Stimulated activated CD4-positive, alpha-beta T cell treated with anti-CD3 and anti-CD28 coated beads, Interleukin-1b, Interleukin-23, amount 100 ng/mL, for 1 hour (primary cell): ENCODE measurements around the gene SCAPER.

Source experiments
- DNase-seq, 2 donors: peaks; one replicate each; pipeline ENCODE4 v3.0.0-alpha.2; 2020; ENCODE audit warnings: low read depth in 2 of 2

Gene SCAPER

GRCh38 chr15:76678766-76679165 lies 226.4 kb downstream of the SCAPER start:
- DNase-seq: no peak

DNA sequence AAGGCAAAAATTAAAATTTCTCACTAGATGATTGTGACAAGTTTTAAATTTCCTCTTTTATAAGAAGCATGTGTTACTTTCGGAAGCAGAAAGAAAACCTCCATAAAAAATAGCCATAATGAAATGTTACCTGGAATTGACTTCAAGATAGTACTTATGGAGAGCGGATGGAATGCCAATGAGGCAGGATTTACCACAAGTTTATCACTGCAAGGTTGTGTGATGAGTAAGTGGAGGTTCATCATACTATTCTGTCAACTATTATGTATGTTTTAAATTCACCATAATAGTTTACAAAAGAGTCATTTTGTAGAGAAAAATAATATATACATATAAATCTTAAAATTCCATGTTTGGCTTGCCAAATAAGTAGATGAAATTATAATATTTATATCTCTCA lies 230.3 kb downstream of the SCAPER start:
- no peak for DNase-seq

DNA sequence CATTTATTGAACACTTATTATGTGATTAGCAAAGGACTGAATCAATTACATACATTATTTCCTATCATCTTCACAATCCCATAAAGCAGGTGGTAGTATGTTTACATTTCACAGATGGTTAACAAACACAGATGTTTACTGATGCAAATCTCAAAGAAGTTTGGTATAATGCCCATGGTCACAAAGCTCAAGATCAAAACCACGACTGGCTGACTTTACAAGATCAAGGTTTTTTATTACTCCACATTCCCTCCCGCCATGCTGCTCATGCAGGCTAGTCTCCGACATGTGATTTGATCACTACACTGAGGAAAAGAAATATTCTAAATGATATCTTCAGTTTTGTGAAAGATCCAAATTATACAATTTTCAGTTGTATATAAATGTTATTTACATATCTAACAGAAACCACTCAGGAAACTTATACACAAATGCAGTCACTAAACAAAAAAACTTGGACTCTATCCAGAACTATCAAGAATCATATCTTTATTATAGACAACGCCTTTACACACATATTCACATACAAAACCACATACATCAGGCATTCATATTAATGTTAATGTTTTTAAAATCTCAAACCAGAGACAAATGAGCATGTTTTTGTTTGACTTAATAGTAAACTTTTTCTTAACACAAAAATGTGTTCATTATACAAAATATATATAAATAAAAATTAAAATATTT lies 235.5 kb downstream of the SCAPER start:
- no peak for DNase-seq

DNA sequence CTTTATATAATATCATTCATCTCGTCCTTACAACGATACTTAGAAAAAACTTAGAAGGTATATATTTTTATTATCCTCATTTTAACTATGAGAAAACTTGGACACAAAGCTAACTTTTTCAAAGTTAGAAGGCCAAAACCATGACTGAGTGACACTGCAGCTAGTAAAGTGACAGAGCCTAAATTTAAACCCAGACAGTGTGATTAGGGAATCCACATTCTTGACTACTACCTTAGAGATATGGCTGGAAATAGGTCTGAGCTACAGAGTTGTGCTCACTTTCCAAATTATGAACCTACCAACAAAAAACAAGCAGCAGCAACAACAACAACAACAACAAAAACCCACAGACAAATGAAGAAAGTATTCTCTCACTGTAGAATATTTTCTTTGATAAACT lies 236.2 kb downstream of the SCAPER start:
- no peak for DNase-seq

DNA sequence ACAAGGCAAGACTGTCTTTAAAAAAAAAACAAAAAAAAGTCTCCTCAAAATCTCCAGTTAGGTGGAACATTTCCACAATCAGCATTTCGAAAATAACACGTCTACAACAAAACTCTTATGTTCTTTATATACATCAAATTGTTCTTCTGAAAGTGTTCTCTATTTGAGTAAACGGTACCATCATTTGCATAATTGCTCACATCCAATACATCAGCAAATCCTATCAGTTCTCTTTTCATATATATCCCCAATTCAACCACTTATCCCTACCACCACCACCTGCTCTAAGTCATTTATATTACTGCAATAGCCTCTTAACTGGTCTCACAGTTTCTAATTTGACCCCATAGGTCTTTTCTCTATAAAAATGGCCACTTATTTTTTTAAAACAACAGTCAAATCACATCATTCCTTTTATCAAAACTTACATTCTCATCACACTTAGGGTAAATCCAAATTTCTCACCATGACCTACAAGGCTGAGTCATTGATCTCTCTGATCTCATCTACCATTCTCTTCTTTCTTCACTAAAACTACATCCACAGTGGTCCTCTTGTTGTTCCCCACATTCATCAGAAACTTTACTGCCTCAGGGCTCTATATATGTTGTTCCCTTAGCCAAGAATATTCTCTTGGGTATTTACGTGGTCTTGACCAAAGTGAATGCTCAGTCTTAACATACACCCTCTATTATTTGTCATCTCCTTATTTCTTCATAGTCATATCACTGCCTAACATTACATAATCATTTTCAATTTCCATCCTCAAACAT lies 237.0 kb downstream of the SCAPER start:
- DNase-seq: no peak

DNA sequence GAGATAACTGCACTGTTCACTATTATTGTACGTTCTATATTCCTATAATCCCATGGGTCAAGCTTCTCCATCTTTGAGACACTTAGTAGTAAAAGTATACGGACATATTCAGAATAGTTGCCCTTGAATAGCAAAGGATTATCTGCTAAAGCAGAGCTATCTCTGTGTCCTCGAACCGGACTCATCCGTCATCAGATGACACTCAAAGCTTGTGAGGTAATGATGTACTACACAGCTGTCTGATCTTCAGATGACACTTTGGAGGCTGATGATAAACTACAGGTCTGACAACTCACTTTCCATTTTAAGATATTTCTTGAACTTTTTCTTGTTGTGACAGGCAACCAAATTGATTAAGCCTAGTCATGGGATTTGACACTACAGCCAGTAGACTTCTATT lies 240.2 kb downstream of the SCAPER start:
- DNase-seq: no peak

DNA sequence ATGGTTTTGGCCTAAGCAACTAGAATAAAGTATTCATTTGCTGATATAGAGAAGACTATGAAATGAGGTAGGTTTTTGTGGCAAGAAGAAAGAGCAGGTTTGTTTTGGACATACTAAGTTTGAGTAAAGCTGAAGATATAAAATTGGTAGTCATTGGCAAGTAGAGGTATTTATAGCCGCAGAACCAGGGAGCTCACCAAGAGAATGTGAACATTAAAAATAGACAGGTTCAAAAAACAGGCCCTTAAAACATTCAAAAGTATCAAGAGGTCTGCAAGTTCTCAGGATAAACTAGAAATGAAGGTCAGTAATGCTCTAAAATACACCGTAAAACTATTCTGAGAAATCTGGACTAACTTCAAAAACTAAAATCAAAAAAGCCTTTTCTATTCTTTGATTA lies 240.7 kb downstream of the SCAPER start:
- DNase-seq: no peak

GRCh38 chr15:76663529-76663928 lies 241.6 kb downstream of the SCAPER start:
- DNase-seq: no peak

GRCh38 chr15:76648732-76649444 lies 256.3 kb downstream of the SCAPER start:
- DNase-seq: no peak

DNA sequence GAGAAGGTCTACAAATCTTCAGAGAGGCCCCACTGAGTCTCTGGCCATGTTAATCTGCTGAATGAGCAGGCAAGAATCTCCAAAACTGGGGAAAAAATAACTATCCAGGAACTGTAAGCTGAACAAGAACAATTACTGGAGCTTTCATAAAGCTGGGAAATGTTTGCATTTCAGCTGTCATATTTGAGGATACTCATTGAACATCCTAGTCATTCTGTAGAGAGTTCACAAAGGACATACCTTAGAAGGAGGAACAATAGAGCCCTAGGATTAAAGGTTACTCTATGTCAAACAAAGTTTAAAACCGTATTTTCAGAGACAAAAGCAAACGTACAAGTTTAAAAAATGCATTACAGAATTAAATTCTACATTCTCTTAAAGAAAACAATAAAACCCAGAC lies 257.5 kb downstream of the SCAPER start:
- DNase-seq: no peak

DNA sequence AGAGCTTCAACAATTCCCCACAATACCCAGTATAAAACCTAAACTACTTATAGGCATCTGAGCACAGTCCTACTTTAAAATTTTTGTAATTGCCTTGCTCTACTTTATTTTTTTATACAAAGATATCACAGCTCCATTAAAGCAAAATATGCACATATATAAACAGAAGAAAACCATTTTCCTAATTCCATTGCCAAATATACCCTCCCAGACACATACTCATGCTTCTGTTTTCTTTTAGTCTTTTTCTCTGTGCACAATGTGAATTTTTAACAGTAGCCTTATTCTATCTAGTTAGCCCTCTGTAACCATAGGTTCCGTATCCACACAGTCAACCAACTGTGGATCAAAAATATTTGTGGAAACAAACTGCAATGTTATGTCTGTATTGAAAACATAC lies 260.5 kb downstream of the SCAPER start:
- no peak for DNase-seq

DNA sequence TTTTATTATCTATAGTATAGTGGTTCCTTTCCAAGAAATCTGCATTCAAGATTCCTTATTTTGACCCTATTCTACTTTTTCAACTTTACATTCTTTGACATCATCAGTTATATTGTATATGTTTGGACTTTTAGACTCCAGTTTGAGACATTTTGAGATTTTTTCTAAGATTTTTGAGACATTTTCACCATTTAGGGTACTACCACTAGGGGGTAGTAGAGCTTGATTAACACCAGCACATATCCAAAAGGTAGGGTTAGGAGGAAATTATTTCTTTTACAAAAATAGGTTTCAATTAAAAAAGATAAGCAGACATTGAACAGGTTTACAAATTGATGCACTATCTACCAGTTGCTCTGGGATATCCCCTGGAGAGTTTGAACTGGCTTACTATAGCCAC lies 262.5 kb downstream of the SCAPER start:
- no peak for DNase-seq

DNA sequence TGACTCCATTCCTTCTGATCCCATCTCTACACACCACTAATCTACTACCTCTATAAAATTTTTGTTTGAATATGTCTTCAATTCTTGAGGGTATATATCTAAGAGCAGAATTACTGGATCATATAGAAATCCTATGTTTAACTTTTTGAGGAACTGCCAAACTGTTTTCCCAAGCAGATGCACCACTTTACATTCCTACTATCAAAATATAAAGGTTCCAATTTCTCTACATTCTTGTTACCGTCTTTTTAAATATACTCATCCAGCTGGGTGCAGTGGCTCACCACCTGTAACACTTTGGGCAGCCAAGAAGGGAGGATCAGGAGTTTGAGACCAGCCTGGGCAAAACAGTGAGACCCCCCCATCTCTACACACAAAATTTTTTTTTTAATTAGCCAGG lies 268.0 kb downstream of the SCAPER start:
- no peak for DNase-seq

DNA sequence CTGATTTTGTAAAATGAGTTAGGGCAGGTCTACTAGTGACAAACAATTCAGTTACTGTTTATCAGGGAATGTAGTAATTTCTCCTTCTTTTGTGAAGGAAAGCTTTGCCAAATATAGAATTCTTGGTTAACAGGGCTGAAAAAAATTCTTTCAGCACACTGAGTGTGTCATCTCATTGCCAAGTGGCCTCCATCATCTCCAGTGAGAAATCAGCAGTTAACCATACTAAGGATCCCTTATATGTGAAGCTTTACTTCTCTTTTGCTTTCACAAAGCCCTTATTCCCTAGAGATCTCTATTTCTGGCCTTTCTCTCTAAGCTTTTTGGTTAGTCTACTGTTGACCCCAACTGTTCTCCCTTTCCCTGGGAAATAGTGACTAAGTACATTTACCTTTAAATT lies 269.1 kb downstream of the SCAPER start:
- no peak for DNase-seq

DNA sequence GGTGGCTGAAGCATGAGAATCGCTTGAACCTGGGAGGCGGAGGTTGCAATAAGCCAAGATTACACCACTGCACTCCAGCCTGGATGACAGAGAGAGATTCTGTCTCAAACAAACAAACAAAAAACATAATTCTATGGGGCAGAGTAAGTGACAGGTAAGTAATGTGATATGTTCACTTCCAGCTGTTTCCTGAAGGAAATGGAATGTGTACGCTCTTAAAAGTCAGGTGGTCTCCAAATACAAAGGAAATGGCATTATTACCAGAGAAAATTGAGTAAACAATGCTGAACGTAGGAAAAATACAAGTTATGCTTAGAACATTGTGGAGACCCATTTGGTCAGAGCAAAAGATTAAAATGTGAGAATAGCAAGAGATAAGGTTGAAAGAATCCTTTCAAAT lies 278.5 kb downstream of the SCAPER start:
- no peak for DNase-seq

- DNase-seq: no peak
Measured at GRCh38 chr15:76625267-76625666, 279.9 kb downstream of the SCAPER start.

DNA sequence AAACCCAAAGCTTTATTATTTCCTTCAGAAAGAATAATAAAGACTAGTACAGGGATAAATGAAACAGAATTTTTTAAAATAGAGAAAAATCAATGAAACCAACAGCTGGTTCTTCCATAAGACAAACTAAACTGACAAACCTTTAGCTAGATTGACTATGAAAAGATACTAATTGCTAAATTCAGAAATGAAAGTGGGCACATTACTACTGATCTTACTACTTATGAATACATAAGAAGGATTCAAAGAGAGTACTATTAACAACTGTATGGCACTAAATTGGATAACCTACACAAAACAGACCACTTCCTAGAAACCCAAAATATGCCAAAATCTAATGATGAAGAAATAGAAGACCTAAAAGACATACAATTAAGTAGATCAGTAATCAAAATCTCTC lies 290.4 kb downstream of the SCAPER start:
- DNase-seq: no peak

DNA sequence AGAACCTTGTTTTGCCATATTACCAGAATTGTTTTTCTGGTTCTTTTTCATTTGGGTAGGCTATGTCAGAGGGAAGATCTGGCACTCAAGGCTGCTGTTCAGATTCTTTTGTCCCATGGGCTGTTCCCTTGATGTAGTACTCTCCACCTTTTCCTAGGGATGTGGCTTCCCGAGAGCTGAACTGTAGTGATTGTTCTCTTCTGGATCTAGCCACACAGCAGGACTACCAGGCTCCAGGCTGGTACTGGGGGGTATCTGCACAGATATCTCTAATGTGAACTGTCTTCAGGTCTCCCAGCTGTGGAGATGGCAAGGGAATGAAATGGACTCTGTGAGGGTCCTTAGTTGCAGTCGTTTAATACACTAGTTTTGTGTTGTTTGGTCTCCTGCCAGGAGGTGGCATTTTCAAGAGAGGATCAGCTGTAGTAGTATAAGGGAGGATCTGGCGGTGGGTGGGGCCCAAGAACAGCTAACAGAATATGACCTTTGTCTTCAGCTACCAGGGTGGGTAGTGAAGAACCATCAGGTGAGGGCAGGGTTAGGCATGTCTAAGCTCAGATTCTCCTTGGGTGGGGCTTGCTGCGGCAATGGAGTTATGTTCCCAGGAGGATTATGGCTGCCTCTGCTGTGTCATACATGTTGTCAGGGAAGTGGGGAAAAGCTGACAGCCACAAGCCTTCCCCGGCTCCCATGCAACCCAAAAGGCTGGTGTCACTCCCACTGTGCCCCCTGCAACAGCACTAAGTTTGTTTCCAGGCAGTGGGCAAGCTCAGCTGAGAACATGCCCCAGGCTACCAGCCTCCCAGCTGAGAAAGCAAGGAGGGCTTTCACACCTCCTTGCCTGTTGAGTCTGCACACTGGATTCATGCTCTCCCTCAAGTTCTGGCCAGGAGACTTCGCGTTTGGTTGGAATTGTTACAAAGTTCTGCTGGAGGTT lies 316.1 kb downstream of the SCAPER start:
- DNase-seq: no peak

- no peak for DNase-seq
Measured at GRCh38 chr15:76585576-76585897, 319.6 kb downstream of the SCAPER start.

GRCh38 chr15:76584868-76585575 lies 320.1 kb downstream of the SCAPER start:
- DNase-seq: no peak

- no peak for DNase-seq
Measured at GRCh38 chr15:76582550-76582949, 322.6 kb downstream of the SCAPER start.
